Mucosa of stomach (tissue), 1 donor: ENCODE data around the gene OR4S1.
"Not testable (repeated sequence)": the region's sequence is repeated elsewhere in the genome, so short reads cannot be mapped to it uniquely, and the experiment has no call there.

ENCODE experiments used
- H3K27me3 ChIP-seq: one replicate; pipeline ENCODE4 v1.7.0; 2013; ENCODE audit warnings: mild to moderate bottlenecking, low read length; ENCODE audit not compliant: control insufficient read depth, insufficient read depth
- H3K36me3 ChIP-seq: one replicate; pipeline ENCODE4 v1.7.0; 2013; ENCODE audit warnings: low read length; ENCODE audit not compliant: control insufficient read depth, insufficient read depth
- H3K4me1 ChIP-seq: one replicate; pipeline ENCODE4 v1.7.0; 2013; ENCODE audit warnings: mild to moderate bottlenecking, low read length; ENCODE audit not compliant: control insufficient read depth, insufficient read depth
- H3K4me3 ChIP-seq: one replicate; pipeline ENCODE4 v1.7.0; 2013; ENCODE audit warnings: low read length
- H3K9ac ChIP-seq: one replicate; pipeline ENCODE4 v1.7.0; 2013; ENCODE audit warnings: mild to moderate bottlenecking, low read length, moderate library complexity
- H3K9me3 ChIP-seq: one replicate; pipeline ENCODE4 v1.7.0; 2013; ENCODE audit warnings: mild to moderate bottlenecking, low read length, moderate library complexity; ENCODE audit not compliant: control insufficient read depth
- donor health status: Pancreatic carcinoma.

Gene OR4S1, protein sequence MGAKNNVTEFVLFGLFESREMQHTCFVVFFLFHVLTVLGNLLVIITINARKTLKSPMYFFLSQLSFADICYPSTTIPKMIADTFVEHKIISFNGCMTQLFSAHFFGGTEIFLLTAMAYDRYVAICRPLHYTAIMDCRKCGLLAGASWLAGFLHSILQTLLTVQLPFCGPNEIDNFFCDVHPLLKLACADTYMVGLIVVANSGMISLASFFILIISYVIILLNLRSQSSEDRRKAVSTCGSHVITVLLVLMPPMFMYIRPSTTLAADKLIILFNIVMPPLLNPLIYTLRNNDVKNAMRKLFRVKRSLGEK

DNA sequence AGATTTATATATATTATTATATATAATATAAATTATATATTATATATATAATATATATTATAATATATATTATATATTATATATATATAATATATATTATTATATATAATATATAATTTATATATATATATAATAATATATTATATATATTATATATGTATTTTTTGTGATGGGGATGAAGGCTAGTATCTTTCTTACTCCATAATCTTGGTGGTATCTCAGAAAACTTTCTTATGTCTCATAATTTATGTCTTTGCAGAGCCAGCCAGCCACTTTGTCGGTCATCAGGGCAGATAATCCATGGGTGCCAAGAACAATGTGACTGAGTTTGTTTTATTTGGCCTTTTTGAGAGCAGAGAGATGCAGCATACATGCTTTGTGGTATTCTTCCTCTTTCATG, at the start of gene OR4S1:
OR4S1 (plus strand) TSS at position 301 of the 400 bp plus-strand sequence; CDS start at position 301, 0 bp downstream.
- no peaks in the 10 kb centered on the region for H3K4me1 ChIP-seq
- H3K4me3 ChIP-seq: no peak within 1 kb of the TSS
- H3K9me3 ChIP-seq: peaks cover 1% of the 10 kb centered on the region
- H3K27me3 ChIP-seq: no peaks in the 10 kb centered on the region
- no peaks in the 10 kb centered on the region for H3K36me3 ChIP-seq
- H3K9ac ChIP-seq: no peak within 1 kb of the TSS

DNA sequence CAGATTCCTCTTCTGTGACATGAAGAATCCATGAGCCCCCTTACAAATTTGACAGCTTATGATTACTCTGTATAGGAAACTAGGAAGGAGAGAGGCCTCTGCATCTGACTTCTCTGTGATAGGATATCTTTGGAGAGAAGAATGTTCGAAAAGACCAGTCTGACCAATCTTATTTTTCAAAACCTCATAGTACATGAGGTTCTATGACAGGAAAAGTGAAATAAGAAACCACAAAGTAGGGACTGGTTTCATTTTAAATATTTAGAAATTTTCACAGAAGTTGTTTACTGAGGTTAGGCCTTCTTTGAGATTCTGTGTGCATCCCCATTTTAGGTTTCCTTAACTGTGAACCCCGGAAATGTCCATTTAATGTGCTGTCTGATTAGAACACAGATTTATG, 44.4 kb upstream of the OR4S1 start:
- Histone ChIP-seq H3K36me3 (no peaks in the 10 kb centered on the region), H3K9ac (no peak overlapping the region), H3K9me3 (no peaks in the 10 kb centered on the region), H3K27me3 (no peaks in the 10 kb centered on the region), H3K4me1 (no peaks in the 10 kb centered on the region), H3K4me3 (no peak overlapping the region)

DNA sequence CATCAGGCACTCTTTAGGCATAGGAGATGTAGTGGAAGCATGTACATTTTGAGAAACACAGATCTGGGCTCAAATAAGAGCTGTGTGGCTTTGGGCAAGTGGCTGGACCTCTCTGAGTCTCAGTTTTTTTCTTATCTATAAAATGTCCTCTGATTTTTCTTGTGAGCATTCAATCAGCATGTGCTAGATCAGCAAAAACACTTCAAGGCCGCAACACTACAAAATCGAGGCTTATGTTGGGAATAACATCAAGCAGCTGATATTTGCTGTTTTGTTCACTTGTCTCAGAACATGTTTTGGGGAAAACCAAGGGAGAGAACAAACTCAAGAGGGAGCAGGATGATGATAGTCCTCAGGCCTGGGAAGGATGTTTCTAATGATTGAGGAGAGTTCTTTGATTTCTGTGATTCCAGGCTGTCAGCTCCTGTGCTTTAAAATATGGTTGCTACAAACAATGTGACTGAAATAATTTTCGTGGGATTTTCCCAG, 42.6 kb upstream of the OR4S1 start, which contains the start of gene OR4X1:
OR4X1 (plus strand) TSS at position 439 of the 489 bp plus-strand sequence; CDS start at position 439, 0 bp downstream.
- Histone ChIP-seq H3K9me3 (no peaks in the 10 kb centered on the region), H3K36me3 (no peaks in the 10 kb centered on the region), H3K4me1 (no peaks in the 10 kb centered on the region), H3K9ac (no peak within 1 kb of the TSS), H3K4me3 (no peak within 1 kb of the TSS), H3K27me3 (no peaks in the 10 kb centered on the region)

DNA sequence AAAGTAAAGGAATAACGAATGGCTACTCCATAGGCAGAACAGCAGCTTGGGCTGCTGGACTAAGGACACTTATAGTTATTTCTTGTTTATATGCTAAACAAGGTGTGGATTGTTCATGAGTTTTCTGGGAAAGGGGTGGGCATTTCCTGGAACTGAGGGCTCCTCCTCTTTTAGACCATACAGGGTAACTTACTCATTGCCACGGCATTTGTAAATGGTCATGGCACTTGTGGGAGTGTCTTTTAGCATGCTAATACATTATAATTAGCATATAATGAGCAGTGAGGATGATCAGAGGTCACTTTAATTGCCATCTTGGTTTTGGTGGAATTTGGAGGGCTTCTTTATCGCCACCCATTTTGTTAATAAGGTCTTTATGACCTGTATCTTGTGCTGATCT, 35.4 kb upstream of the OR4S1 start:
- Histone ChIP-seq H3K9ac (no peak overlapping the region), H3K4me1 (no peaks in the 10 kb centered on the region)

DNA sequence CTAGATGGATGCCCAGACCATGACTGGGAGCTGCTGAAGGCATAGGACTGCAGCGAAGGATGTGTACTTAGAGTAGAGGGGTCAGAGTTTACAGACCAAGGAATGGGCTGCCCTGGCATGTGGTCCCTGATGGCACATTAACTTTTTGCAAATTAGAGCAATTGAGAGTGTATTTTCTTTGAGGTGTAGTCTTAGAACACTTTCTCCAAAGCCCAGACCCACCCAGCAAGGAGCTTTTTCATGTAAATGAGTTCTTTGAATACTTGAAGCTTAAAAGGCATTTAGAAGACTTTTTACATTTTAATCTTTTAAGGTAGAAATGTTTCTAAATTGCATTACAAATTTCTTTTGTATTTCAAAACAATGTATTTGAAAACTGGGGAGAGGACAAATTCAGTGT, 33.4 kb upstream of the OR4S1 start:
- Histone ChIP-seq H3K27me3 (no peaks in the 10 kb centered on the region), H3K4me1 (no peaks in the 10 kb centered on the region), H3K4me3 (no peak overlapping the region), H3K9ac (no peak overlapping the region), H3K9me3 (no peaks in the 10 kb centered on the region), H3K36me3 (no peaks in the 10 kb centered on the region)

More for the DNA sequence above, 35.4 kb upstream of the OR4S1 start:
- Histone ChIP-seq H3K9me3 (no peaks in the 10 kb centered on the region), H3K36me3 (no peaks in the 10 kb centered on the region), H3K27me3 (no peaks in the 10 kb centered on the region), H3K4me3 (no peak overlapping the region)

DNA sequence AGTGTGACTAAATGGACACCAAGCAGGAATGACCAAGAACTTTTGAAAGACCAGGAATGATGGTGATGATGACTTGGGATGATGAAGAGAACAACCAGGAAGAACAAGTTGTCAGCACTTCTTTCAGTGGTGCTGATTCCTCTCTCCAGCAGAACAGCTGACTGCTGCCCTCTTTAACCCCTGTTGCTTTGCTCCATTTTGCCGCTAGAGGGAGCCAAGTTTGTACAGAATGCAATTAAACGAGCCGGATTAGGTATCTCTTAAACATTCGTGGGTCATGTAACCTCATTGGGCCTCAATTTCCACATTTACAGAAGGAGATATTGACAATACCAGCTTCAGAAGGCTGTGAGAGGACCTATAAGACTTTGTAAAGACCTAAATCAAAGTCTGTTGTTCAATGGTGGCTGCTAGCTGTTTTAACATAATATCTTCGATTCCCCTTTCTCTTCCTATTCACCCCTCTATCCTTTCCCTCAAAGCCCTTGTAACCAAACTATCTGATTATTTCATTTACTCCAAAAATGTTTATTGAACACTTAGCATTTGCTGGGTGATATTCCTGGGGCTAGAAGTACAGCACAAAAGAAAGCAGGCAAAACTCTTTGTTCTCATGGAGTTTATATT, 1.9 kb downstream of the OR4S1 start:
- Histone ChIP-seq H3K9me3 (no peaks in the 10 kb centered on the region), H3K4me3 (no peak overlapping the region), H3K36me3 (no peaks in the 10 kb centered on the region), H3K27me3 (no peaks in the 10 kb centered on the region), H3K4me1 (no peaks in the 10 kb centered on the region), H3K9ac (no peak overlapping the region)

DNA sequence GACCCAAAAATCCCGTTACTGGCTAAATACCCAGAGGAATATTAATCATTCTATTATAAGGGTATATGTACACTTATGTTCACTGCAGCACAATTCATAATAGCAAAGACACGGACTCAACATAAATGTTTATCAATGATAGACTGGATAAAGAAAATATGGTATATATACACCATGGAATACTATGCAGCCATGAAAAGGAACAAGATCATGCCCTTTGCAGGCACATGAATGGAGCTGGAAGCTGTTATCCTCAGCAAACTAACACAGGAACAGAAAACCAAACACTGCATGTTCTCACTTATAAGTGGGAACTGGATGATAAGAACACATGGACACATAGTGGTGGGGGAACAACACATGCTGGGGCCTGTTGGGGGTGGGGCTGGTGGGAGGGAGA, 7.6 kb downstream of the OR4S1 start:
- not testable (repeated sequence) for H3K9ac ChIP-seq, H3K9me3 ChIP-seq, H3K27me3 ChIP-seq, H3K4me3 ChIP-seq, H3K36me3 ChIP-seq
- H3K4me1 ChIP-seq: peaks cover 11% of the 10 kb centered on the region

DNA sequence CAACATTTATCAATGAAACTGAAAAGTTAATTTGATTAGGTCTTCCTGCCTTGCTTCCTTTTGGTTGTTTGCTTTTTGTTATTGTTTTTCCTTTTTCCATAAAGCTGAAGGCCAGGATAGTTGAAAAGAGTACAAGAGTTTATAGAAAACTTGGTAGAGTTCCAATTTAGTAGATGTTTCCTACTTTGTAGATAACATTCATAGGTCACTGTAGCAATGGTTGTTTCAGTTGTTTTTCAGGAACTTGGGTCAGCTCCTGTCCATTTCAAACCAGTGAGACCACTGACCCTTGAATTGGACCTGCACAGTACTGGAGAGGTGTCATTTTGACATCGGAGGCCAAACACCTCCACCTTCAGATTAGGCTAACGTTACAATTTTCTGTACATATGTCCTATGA, 13.8 kb downstream of the OR4S1 start:
- not testable (repeated sequence) for H3K9me3 ChIP-seq, H3K9ac ChIP-seq, H3K4me3 ChIP-seq, H3K36me3 ChIP-seq, H3K27me3 ChIP-seq
- H3K4me1 ChIP-seq: peaks cover 23% of the 10 kb centered on the region

DNA sequence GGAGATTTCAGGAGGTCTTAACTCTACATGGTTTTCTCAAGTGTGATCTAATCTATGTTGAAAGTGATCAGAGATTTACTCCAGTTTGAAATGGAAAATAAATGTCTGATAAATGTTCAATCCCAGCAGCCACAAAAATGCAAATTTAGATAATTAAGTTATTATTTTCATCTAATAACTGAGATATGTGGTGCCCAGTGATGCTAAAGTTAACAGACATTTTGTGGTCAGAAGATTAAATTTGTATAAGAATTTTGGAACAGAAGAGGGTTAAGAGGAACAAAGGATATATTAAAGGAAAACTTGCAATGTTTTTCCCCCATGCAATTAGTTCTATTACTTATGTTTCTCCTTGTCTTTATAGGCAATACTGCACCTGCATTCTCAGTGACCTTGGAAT, 18.6 kb downstream of the OR4S1 start, which contains the start of gene OR4C3:
OR4C3 (plus strand) TSS at position 301 of the 400 bp plus-strand sequence. CDS start 102 bp downstream, outside the sequence.
- H3K9ac ChIP-seq, H3K9me3 ChIP-seq, H3K36me3 ChIP-seq, H3K27me3 ChIP-seq, H3K4me3 ChIP-seq: not testable (repeated sequence)
- peaks cover 17% of the 10 kb centered on the region for H3K4me1 ChIP-seq

DNA sequence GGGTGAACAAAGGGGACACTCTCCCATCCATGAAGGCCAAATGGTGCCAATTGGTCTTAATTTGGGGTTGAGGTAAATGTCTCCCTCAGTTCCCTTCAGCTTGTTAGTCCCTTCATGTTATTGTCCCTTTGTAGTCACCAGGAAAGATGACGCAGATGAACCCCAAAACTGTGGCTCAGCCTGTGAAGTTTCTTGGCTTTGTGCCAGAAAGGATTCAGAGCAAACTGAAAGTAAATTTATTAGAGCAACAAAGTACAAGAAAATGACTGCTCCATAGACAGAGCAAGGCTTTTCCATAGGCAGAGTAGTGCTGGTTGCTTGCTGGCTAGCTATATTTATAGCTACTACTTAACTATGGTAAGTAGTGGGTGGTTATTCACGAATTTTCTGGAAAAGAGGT, 35.4 kb downstream of the OR4S1 start:
- H3K4me1 ChIP-seq: no peaks in the 10 kb centered on the region
- no peaks in the 10 kb centered on the region for H3K27me3 ChIP-seq
- no peak overlapping the region for H3K9ac ChIP-seq
- no peak overlapping the region for H3K4me3 ChIP-seq
- H3K36me3 ChIP-seq: no peaks in the 10 kb centered on the region
- H3K9me3 ChIP-seq: no peaks in the 10 kb centered on the region

DNA sequence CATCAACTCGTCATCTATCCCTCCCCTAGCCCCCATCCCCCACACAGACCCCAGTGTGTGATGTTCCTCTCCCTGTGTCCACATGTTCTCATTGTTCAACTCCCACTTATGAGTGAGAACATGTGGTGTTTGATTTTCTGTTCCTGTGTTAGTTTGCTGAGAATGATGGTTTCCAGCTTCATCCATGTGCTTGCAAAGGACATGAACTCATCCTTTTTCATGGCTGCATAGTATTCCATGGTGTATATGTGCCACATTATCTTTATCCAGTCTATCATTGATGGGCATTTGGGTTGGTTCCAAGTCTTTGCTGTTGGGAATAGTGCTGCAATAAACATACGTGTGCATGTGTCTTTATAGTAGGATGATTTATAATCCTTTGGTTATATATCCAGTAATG, 36.5 kb downstream of the OR4S1 start:
- not testable (repeated sequence) for H3K36me3 ChIP-seq, H3K9ac ChIP-seq, H3K4me1 ChIP-seq, H3K27me3 ChIP-seq, H3K4me3 ChIP-seq, H3K9me3 ChIP-seq

DNA sequence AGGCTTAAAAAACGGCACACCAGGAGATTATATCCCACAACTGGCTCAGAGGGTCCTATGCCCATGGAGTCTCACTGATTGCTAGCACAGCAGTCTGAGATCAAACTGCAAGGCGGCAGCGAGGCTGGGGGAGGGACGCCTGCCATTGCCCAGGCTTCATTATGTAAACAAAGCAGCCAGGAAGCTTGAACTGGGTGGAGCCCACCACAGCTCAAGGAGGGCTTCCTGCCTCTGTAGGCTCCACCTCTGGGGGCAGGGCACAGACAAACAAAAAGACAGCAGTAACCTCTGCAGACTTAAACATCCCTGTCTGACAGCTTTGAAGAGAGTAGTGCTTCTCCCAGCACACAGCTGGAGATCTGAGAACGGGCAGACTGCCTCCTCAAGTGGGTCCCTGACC, 40.3 kb downstream of the OR4S1 start:
- not testable (repeated sequence) for H3K27me3 ChIP-seq, H3K9me3 ChIP-seq, H3K4me3 ChIP-seq, H3K36me3 ChIP-seq, H3K9ac ChIP-seq, H3K4me1 ChIP-seq
